ENCODE data around the gene TMEM272. TPM values are rescaled to one million over a fixed set of nuclear protein-coding genes. Genes with fewer than 3 reads are reported as not detected.

The TMEM272 gene
- total RNA-seq, 1 donor from 2014 or later, result not detected

GRCh38 chr13:51856027-51856736 is 11.2 kb upstream of the TMEM272 start:
- no peak for DNase-seq (ENCODE audit: low read depth)

GRCh38 chr13:51849145-51850101 is 4.4 kb upstream of the TMEM272 start:
- peak; percentile 3 for DNase-seq (ENCODE audit: low read depth)

GRCh38 chr13:51848674-51849073 is 3.7 kb upstream of the TMEM272 start:
- DNase-seq (ENCODE audit: low read depth), result no peak

- no peak for DNase-seq (ENCODE audit: low read depth)
These were observed 1.8 kb upstream of the TMEM272 start for GRCh38 chr13:51846756-51847155.

GRCh38 chr13:51845574-51846318 is 769 bp upstream of the TMEM272 start:
- no peak for DNase-seq (ENCODE audit: low read depth)

- no peak for DNase-seq (ENCODE audit: low read depth)
These were observed 1.4 kb downstream of the TMEM272 start for GRCh38 chr13:51843529-51843928.

GRCh38 chr13:51841732-51842131 is 3.2 kb downstream of the TMEM272 start:
- no peak for DNase-seq (ENCODE audit: low read depth)

- DNase-seq (ENCODE audit: low read depth), result no peak
These were observed 4.1 kb downstream of the TMEM272 start for GRCh38 chr13:51840917-51841316.

GRCh38 chr13:51839711-51840540 is 5.1 kb downstream of the TMEM272 start:
- DNase-seq (ENCODE audit: low read depth), result no peak

GRCh38 chr13:51838240-51838846 is 6.6 kb downstream of the TMEM272 start:
- DNase-seq (ENCODE audit: low read depth), result peak; percentile 48

- no peak for DNase-seq (ENCODE audit: low read depth)
These were observed 8.0 kb downstream of the TMEM272 start for GRCh38 chr13:51837016-51837415.

GRCh38 chr13:51834581-51835171 is 10.3 kb downstream of the TMEM272 start:
- DNase-seq (ENCODE audit: low read depth), result no peak

- no peak for DNase-seq (ENCODE audit: low read depth)
These were observed 11.0 kb downstream of the TMEM272 start for GRCh38 chr13:51833980-51834379.

- DNase-seq (ENCODE audit: low read depth), result peak; percentile 39
These were observed 12.4 kb downstream of the TMEM272 start for GRCh38 chr13:51832471-51833152.

- no peak for DNase-seq (ENCODE audit: low read depth)
These were observed 13.5 kb downstream of the TMEM272 start for GRCh38 chr13:51831519-51831918.

GRCh38 chr13:51829568-51829899 is 15.4 kb downstream of the TMEM272 start:
- DNase-seq (ENCODE audit: low read depth), result no peak

- DNase-seq (ENCODE audit: low read depth), result no peak
These were observed 16.0 kb downstream of the TMEM272 start for GRCh38 chr13:51828730-51829567.

GRCh38 chr13:51827254-51827653 is 17.7 kb downstream of the TMEM272 start:
- DNase-seq (ENCODE audit: low read depth), result no peak

All from myocyte (in vitro differentiated cells).